Prostate gland (tissue), 2 donors: ENCODE results near the gene PES1.

Source experiments
- POLR2A ChIP-seq: fragments of 450-650 bp; IDR thresholded peaks from one replicate; pipeline ENCODE4 v1.6.1; 2016; ENCODE audit warnings: antibody characterized with exemption, mild to moderate bottlenecking
- POLR2AphosphoS5 ChIP-seq: sonication (generic); formaldehyde crosslinking; IDR thresholded peaks from one replicate; pipeline ENCODE4 v1.6.1; 2017; ENCODE audit warnings: antibody characterized with exemption
- TF ChIP-seq, protein P1 (sequence below), 4 experiments: fragments of 200-600 bp in 2 of 4; fragments of 450-650 bp in 2 of 4; sonication (generic) in 2 of 4; IDR thresholded peaks; 1 replicate in 3 of 4; 2 replicates in 1 of 4; pipeline ENCODE4 v1.5.1; 2016 to 2019; ENCODE audit warnings: antibody characterized with exemption in 4 of 4, mild to moderate bottlenecking in 2 of 4, moderate library complexity in 2 of 4

DNA sequence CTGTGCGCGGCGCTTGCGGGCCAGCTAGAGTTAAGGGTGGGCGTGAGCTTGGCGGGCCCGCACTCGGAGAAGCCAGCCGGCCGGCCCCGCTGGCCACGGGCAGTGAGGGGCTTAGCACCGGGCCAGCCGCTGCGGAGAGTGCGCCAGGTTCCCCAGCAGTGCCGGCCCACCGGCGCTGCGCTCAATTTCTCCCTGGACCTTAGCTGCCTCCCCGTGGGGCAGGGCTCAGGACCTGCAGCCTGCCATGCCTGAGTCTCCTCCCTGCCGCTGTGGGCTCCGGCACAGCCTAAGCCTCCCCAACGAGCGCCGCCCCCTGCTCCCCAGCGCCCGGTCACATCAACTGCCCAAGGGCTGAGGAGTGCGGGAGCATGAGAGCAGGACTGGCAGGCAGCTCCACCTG, 5.2 kb upstream of the PES1 start:
- no peak for TF ChIP-seq POLR2A
- no peak for TF ChIP-seq POLR2AphosphoS5
- TF ChIP-seq, protein P1, sequence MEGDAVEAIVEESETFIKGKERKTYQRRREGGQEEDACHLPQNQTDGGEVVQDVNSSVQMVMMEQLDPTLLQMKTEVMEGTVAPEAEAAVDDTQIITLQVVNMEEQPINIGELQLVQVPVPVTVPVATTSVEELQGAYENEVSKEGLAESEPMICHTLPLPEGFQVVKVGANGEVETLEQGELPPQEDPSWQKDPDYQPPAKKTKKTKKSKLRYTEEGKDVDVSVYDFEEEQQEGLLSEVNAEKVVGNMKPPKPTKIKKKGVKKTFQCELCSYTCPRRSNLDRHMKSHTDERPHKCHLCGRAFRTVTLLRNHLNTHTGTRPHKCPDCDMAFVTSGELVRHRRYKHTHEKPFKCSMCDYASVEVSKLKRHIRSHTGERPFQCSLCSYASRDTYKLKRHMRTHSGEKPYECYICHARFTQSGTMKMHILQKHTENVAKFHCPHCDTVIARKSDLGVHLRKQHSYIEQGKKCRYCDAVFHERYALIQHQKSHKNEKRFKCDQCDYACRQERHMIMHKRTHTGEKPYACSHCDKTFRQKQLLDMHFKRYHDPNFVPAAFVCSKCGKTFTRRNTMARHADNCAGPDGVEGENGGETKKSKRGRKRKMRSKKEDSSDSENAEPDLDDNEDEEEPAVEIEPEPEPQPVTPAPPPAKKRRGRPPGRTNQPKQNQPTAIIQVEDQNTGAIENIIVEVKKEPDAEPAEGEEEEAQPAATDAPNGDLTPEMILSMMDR (IDR thresholded peaks at IDR 0.05), result no peak
